SK-N-SH treated with all-trans-retinoic acid at 6 μM for 48 hours (cell line): ENCODE data around the gene RPGRIP1L.

Source experiments
- ATAC-seq: fragments of 200-7000 bp; cut with Tn5 transposase; 3 replicates; pipeline ENCODE4 v1.9.1; 2020; ENCODE audit warnings: mild to moderate bottlenecking, moderate library complexity
- TCF4 ChIP-seq: fragments of 250-450 bp; sonication (Bioruptor Pico); IDR thresholded peaks from 2 replicates; pipeline ENCODE4 v1.8.0; 2021; ENCODE audit warnings: mild to moderate bottlenecking, moderate library complexity, borderline replicate concordance
- ZNF8 ChIP-seq: fragments of 450-650 bp; formaldehyde crosslinking; IDR thresholded peaks from 2 replicates; pipeline ENCODE4 v1.5.0; 2020; ENCODE audit warnings: mild to moderate bottlenecking, moderate library complexity

Gene RPGRIP1L

DNA sequence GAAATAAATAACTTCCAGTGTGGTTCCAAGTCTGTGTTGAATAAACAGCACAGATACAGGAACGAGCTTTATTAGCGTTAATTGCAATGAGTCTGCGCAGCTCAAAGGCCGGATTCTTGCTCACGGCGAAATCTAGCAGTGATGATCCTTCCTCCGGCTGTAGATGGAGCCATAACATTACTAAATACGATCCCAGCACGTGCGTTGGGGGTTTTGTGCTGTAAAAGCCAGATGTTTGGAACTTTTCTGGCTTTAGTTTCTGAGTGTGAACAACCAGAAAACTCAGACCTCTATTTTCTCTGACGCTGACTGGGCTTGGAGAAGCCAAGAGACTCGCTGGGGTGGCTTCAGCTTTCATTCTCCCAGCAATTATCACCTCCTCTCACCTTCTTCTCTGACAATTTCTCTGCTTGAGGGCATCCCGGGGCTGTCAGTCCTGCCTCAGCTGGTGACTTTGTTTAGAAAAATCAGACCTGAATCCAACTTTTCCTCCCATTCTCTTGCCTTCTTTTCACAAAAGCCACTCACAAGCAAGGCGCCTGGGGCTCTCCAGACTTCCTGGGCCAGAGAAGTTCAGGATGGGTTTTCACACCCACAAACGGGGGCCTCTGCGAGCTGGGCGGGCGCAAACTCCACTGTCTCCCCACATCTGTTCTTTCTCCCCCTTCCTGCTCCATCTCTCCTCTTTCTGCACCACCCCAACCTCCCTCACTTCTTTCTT lies 153.5 kb downstream of the RPGRIP1L start:
- ATAC-seq = peak; percentile 97

More for the DNA sequence above, 153.5 kb downstream of the RPGRIP1L start:
- TF ChIP-seq TCF4 (peak; percentile 61; the same call in 1 of the 2 replicates), ZNF8 (CRISPR knock-in tag) (no peak)
- TF ChIP-seq, all 23 proteins: peak for 1
